PC-9 (cell line): ENCODE results near the gene DNAJB12.

Experiments used
- CTCF ChIP-seq: fragments of 200-600 bp; sonication (generic); conservative IDR thresholded peaks from 2 replicates; pipeline ENCODE4 v1.6.1; 2017; ENCODE audit warnings: mixed run types, antibody characterized with exemption, mild to moderate bottlenecking, moderate library complexity
- EZH2 ChIP-seq: fragments of 200-600 bp; sonication (generic); IDR thresholded peaks from 2 replicates; pipeline ENCODE4 v1.8.0; 2017; ENCODE audit warnings: antibody characterized with exemption, low read depth

- TF ChIP-seq CTCF (no peak), EZH2 (no peak)
These were observed 24.7 kb downstream of the DNAJB12 start for GRCh38 chr10:72330069-72330426.
